Lower leg skin (tissue), 3 donors: Measurements from ENCODE around the gene TAGLN.

Experiments
- POLR2A ChIP-seq, 2 donors: fragments of 450-650 bp; IDR thresholded peaks; one replicate each; pipeline ENCODE4 v1.6.1; 2016 to 2017; ENCODE audit warnings: antibody characterized with exemption in 2 of 2, mild to moderate bottlenecking in 1 of 2, moderate library complexity in 1 of 2
- TF ChIP-seq, protein P1 (sequence below), 3 donors: fragments of 450-650 bp; IDR thresholded peaks; one replicate each; pipeline ENCODE4 v1.5.1; 2016; ENCODE audit warnings: antibody characterized with exemption in 3 of 3, mild to moderate bottlenecking in 3 of 3, moderate library complexity in 2 of 3

DNA sequence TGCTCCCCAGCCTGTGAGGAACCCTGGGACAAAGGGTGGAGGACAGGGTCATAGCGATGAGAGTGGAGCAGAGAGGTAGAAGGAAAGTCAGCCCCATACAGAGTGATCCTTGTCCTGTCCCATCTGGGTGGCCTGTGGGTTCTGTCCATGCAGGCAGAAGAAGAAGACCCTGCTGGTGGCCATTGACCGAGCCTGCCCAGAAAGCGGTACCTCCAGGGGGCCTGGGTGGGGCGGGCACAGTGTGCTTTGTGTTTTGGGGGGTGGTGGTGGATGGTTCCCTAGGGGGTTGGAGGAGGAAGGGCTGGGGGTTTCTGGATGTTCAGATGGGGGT lies 12.8 kb upstream of the TAGLN start:
- TF ChIP-seq, protein P1, sequence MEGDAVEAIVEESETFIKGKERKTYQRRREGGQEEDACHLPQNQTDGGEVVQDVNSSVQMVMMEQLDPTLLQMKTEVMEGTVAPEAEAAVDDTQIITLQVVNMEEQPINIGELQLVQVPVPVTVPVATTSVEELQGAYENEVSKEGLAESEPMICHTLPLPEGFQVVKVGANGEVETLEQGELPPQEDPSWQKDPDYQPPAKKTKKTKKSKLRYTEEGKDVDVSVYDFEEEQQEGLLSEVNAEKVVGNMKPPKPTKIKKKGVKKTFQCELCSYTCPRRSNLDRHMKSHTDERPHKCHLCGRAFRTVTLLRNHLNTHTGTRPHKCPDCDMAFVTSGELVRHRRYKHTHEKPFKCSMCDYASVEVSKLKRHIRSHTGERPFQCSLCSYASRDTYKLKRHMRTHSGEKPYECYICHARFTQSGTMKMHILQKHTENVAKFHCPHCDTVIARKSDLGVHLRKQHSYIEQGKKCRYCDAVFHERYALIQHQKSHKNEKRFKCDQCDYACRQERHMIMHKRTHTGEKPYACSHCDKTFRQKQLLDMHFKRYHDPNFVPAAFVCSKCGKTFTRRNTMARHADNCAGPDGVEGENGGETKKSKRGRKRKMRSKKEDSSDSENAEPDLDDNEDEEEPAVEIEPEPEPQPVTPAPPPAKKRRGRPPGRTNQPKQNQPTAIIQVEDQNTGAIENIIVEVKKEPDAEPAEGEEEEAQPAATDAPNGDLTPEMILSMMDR (IDR thresholded peaks at IDR 0.05): no peak
- TF ChIP-seq POLR2A (IDR thresholded peaks at IDR 0.05): no peak
